GM19035 (cell line): Measurements from ENCODE around the gene MYO1D.
"Not testable (repeated sequence)": the region's sequence is repeated elsewhere in the genome, so short reads cannot be mapped to it uniquely, and the experiment has no call there.

Source experiments
- ATAC-seq: cut with Tn5 transposase; IDR thresholded peaks from one replicate; pipeline ENCODE4 v1.9.1; 2021; ENCODE audit not compliant: unreplicated experiment

MYO1D gene

GRCh38 chr17:32689348-32689747 is 187.6 kb downstream of the MYO1D start:
- no peak for ATAC-seq

GRCh38 chr17:32688221-32688620 is 188.7 kb downstream of the MYO1D start:
- ATAC-seq: no peak

GRCh38 chr17:32684087-32684958 is 192.6 kb downstream of the MYO1D start:
- no peak for ATAC-seq

GRCh38 chr17:32673964-32674363 is 203.0 kb downstream of the MYO1D start:
- no peak for ATAC-seq

- ATAC-seq: no peak
Observed at GRCh38 chr17:32672711-32673110, 204.2 kb downstream of the MYO1D start.

- no peak for ATAC-seq
Observed at GRCh38 chr17:32671896-32672295, 205.0 kb downstream of the MYO1D start.

- no peak for ATAC-seq
Observed at GRCh38 chr17:32664936-32665583, 211.9 kb downstream of the MYO1D start.

- ATAC-seq: no peak
Observed at GRCh38 chr17:32660496-32660985, 216.4 kb downstream of the MYO1D start.

GRCh38 chr17:32659419-32659842 is 217.5 kb downstream of the MYO1D start:
- ATAC-seq: no peak

- ATAC-seq: no peak
Observed at GRCh38 chr17:32658470-32659418, 218.2 kb downstream of the MYO1D start.

- no peak for ATAC-seq
Observed at GRCh38 chr17:32656886-32657285, 220.0 kb downstream of the MYO1D start.

GRCh38 chr17:32654324-32654723 is 222.6 kb downstream of the MYO1D start:
- ATAC-seq: no peak

- ATAC-seq: no peak
Observed at GRCh38 chr17:32651084-32651483, 225.8 kb downstream of the MYO1D start.

GRCh38 chr17:32648450-32648849 is 228.5 kb downstream of the MYO1D start:
- ATAC-seq: no peak

GRCh38 chr17:32646941-32647340 is 230.0 kb downstream of the MYO1D start:
- no peak for ATAC-seq

GRCh38 chr17:32641514-32641913 is 235.4 kb downstream of the MYO1D start:
- not testable (repeated sequence) for ATAC-seq

GRCh38 chr17:32636598-32637218 is 240.2 kb downstream of the MYO1D start:
- no peak for ATAC-seq

- ATAC-seq: no peak
Observed at GRCh38 chr17:32634167-32634566, 242.8 kb downstream of the MYO1D start.

- ATAC-seq: no peak
Observed at GRCh38 chr17:32631341-32632096, 245.4 kb downstream of the MYO1D start.
